GM12878 (cell line): ENCODE data around the gene NKD1. TPM values are rescaled to one million over a fixed set of nuclear protein-coding genes. Genes with fewer than 3 reads are reported as not detected.

Source experiments
- ATAC-seq: fragments of 200-7000 bp; cut with Tn5 transposase; 3 replicates; pipeline ENCODE4 v1.9.1; 2020; ENCODE audit warnings: mild to moderate bottlenecking, moderate library complexity
- BruUV-seq: library from RNA; stranded (reverse); fragments of 400-500 nt; replicated peaks from 2 replicates; lab custom pipeline; 2021; lab: Mats Ljungman, UMichigan
- CTCF ChIA-PET: fragments of 300-600 bp; sonication (Branson Sonifier 250); formaldehyde crosslinking; extraction: SDS; loops from one replicate; lab custom pipeline; 2021; ENCODE audit warnings: inconsistent platforms; lab: Yijun Ruan, JAX
- POLR2A ChIA-PET: fragments of 350-600 bp; formaldehyde crosslinking; extraction: SDS; loops from one replicate; lab custom pipeline; 2021; ENCODE audit warnings: inconsistent platforms; lab: Charles Lee
- RAD21 ChIA-PET: fragments of 300-600 bp; sonication (Branson Sonifier 250); formaldehyde crosslinking; loops from one replicate; lab custom pipeline; 2023; ENCODE audit warnings: antibody characterized with exemption; ENCODE audit not compliant: unreplicated experiment; lab: Charles Lee
- SMC1A ChIA-PET: fragments of 300-600 bp; sonication (Branson Sonifier 250); formaldehyde crosslinking; loops from one replicate; lab custom pipeline; 2023; ENCODE audit not compliant: unreplicated experiment, uncharacterized antibody; lab: Charles Lee
- DNase-seq: peaks from one replicate; pipeline ENCODE4 v3.0.0-alpha.2; 2011; ENCODE audit warnings: low read depth, low spot score
- FAIRE-seq: peaks from 3 replicates; lab custom pipeline; 2011; peaks lifted over from hg19 to GRCh38; lab: Jason Lieb, UNC
- H2AFZ ChIP-seq: 2 replicates; pipeline ENCODE4 v1.6.0; 2011; ENCODE audit warnings: low read depth, low read length, control low read depth; ENCODE audit not compliant: control insufficient read depth
- H3K27ac ChIP-seq: 2 replicates; pipeline ENCODE4 v1.5.1; 2011; ENCODE audit warnings: control low read depth; ENCODE audit not compliant: control insufficient read depth, insufficient read depth
- H3K27me3 ChIP-seq, 2 experiments: replicated peaks in 1 of 2; 2 replicates each; pipeline versions ENCODE4 v1.6.0 to v1.6.1; 2011; ENCODE audit warnings: low read length in 1 of 2; ENCODE audit not compliant: control insufficient read depth in 2 of 2, insufficient read depth in 2 of 2
- H3K36me3 ChIP-seq, 2 experiments: 2 replicates each; pipeline ENCODE4 v1.5.1; 2011; ENCODE audit warnings: low read length in 1 of 2; ENCODE audit not compliant: control insufficient read depth in 2 of 2, insufficient read depth in 2 of 2
- H3K4me1 ChIP-seq: 2 replicates; pipeline ENCODE4 v1.6.1; 2011; ENCODE audit warnings: mild to moderate bottlenecking, low read length, moderate library complexity, mixed read lengths; ENCODE audit not compliant: control insufficient read depth, insufficient read depth
- H3K4me2 ChIP-seq: 2 replicates; pipeline ENCODE4 v1.6.0; 2011; ENCODE audit warnings: control low read depth; ENCODE audit not compliant: control insufficient read depth, insufficient read depth
- H3K4me3 ChIP-seq: fragments of 200-600 bp; sonication (generic); 2 replicates; pipeline ENCODE4 v1.5.1; 2016
- H3K79me2 ChIP-seq: 2 replicates; pipeline ENCODE4 v1.6.0; 2011; ENCODE audit warnings: low read length; ENCODE audit not compliant: control insufficient read depth, insufficient read depth
- H3K9ac ChIP-seq: 2 replicates; pipeline ENCODE4 v1.8.0; 2011; ENCODE audit warnings: low read length, control low read depth, mixed read lengths; ENCODE audit not compliant: control insufficient read depth, insufficient read depth
- H3K9me3 ChIP-seq: replicated peaks from 3 replicates; pipeline ENCODE4 v1.5.1; 2011; ENCODE audit warnings: mild to moderate bottlenecking, low read length; ENCODE audit not compliant: control insufficient read depth, insufficient read depth
- H4K20me1 ChIP-seq: 2 replicates; pipeline ENCODE4 v1.6.0; 2011; ENCODE audit not compliant: control insufficient read depth, insufficient read depth
- CEBPB ChIP-seq, 2 experiments: fragments of 150-350 bp in 1 of 2; IDR thresholded peaks; 2 replicates each; pipeline ENCODE4 v1.6.1; 2012 to 2014; ENCODE audit warnings: low read depth in 2 of 2, low read length in 2 of 2, borderline replicate concordance in 1 of 2, inconsistent platforms in 1 of 2
- CHD2 ChIP-seq: IDR thresholded peaks from 2 replicates; pipeline ENCODE4 v1.6.1; 2011; ENCODE audit warnings: low read depth, low read length, improper control_type of control experiment, borderline replicate concordance
- FOS ChIP-seq: IDR thresholded peaks from 3 replicates; pipeline ENCODE4 v1.6.1; 2011; ENCODE audit warnings: borderline replicate concordance; ENCODE audit not compliant: insufficient read length; ENCODE audit errors: extremely low read depth
- IKZF1 ChIP-seq: fragments of 450-650 bp; conservative IDR thresholded peaks from 2 replicates; pipeline ENCODE4 v1.6.1; 2017; ENCODE audit warnings: antibody characterized with exemption, mild to moderate bottlenecking
- NR2C1 ChIP-seq: fragments of 450-650 bp; IDR thresholded peaks from 2 replicates; pipeline ENCODE4 v1.6.1; 2017; ENCODE audit warnings: antibody characterized with exemption, mild to moderate bottlenecking, moderate library complexity
- PML ChIP-seq: IDR thresholded peaks from 2 replicates; pipeline ENCODE4 v1.6.1; 2012; ENCODE audit warnings: low read length, inconsistent platforms
- RAD51 ChIP-seq: fragments of 450-650 bp; IDR thresholded peaks from 2 replicates; pipeline ENCODE4 v1.6.1; 2016; ENCODE audit warnings: moderate library complexity, mild to moderate bottlenecking, inconsistent platforms
- RELA ChIP-seq: fragments of 450-650 bp; IDR thresholded peaks from 2 replicates; pipeline ENCODE4 v1.8.0; 2014; ENCODE audit warnings: borderline replicate concordance; ENCODE audit not compliant: partially characterized antibody
- RFX5 ChIP-seq: IDR thresholded peaks from 2 replicates; pipeline ENCODE4 v1.6.1; 2011; ENCODE audit warnings: low read depth, low read length, improper control_type of control experiment
- SREBF1 ChIP-seq: IDR thresholded peaks from 2 replicates; pipeline ENCODE4 v1.6.1; 2012; ENCODE audit warnings: mild to moderate bottlenecking, low read length
- SRF ChIP-seq, 2 experiments: IDR thresholded peaks; 2 replicates each; pipeline ENCODE4 v1.6.1; 2011; ENCODE audit warnings: low read depth in 2 of 2, low read length in 2 of 2, mild to moderate bottlenecking in 1 of 2, moderate library complexity in 1 of 2
- WGBS: methylation state at CpG from one replicate; pipeline ENCODE4 v1.1.6; 2016; ENCODE audit warnings: low lambda C conversion rate; ENCODE audit not compliant: insufficient replicate concordance, insufficient coverage; ENCODE audit errors: missing lambda C conversion rate; 5-methylcytosine and 5-hydroxymethylcytosine counted together
- in situ Hi-C: fragments of 300-500 bp; cut with MboI; formaldehyde crosslinking; loops from 9 replicates; pipeline ENCODE4 v1.14.3; 2018; ENCODE audit warnings: mixed read lengths
- intact Hi-C: fragments of 100-400 bp; cut with micrococcal nuclease; formaldehyde crosslinking; loops from one replicate; pipeline ENCODE4 v1.14.2; 2022; ENCODE audit not compliant: unreplicated experiment
- polyA plus RNA-seq, 11 experiments: library from polyadenylated mRNA; depleted of rRNA in 4 of 11; unstranded in 6 of 11; stranded (reverse) in 5 of 11; fragments of >200 nt; fragmentation: Nextera tagmentation in 4 of 11; fragmentation: Illumina TruSeq in 1 of 11; extraction: Ambion mirVana in 4 of 11; extraction: Trizol in 1 of 11; gene quantifications; 1 replicate in 1 of 11; 2 replicates in 10 of 11; pipeline versions ENCODE4 v1.2.1 to v1.2.3, GENCODE V29; 2011 to 2016; ENCODE audit warnings: inconsistent platforms in 2 of 11, missing spikeins in 2 of 11, low read depth in 1 of 11
- total RNA-seq, 4 experiments: library from RNA; depleted of rRNA in 3 of 4; stranded (reverse); fragments of >200 nt in 3 of 4; fragmentation: Illumina TruSeq in 1 of 4; extraction: Trizol in 1 of 4; gene quantifications; 2 replicates each; pipeline versions ENCODE4 v1.2.1 to v1.2.3, GENCODE V29; 2013 to 2021

Gene NKD1
- total and polyA plus RNA-seq, 10 of the 15 experiments (the other 5 are each of a cell fraction or from before 2014, with no cell fraction given) = under 0.01 to 0.49 (median 0.04) TPM; not detected in 2

DNA sequence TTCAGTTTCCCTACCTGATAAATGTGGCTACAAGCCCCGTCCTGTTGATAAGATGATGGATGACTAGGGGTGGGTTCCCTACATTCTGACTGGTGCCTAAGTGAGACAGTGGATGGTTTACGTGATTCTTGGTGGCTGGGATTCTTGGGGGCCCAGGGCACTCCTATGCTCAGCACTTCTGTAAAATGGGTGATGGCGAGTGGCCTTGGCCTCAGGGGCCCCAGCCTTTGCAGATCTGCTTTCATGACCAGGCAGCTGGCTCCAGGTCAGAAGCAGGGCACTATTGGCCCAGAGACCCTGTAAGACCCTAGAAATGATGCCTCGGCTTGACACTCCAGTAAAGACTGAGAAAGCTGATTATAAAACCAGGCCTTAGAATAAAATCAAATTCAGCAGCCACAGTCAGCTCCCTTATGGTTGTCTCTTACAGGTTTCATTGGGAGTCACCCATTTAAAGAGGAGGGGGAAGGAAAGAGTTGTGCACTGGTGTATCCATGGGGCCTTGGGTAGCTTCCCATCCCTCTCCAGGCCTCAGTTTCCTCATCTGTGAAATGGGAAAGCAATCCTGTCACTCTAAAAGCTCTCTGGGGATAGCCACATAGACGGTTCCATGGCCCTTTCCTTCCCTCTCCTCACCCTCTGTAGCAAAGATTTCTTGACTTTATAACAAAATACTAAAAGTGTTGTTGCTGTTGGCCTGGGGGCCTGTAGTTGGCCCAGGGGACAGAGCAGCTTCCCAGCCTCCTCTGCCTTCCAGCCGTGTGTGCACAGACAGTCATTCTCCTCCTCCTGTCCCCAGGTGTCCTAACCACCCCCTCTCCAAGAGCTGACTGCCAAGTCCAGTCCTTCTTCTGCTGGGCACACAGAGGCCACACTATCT, 131.7 kb downstream of the NKD1 start:
- Histone ChIP-seq H3K79me2 (peaks cover 43% of the 10 kb centered on the region), H3K36me3 (peaks cover 1 to 17% of the 10 kb centered on the region in 2 experiments; a peak in 3 of 4 replicates), H3K4me1 (peaks cover 38% of the 10 kb centered on the region), H3K4me3 (peak overlapping the region; percentile 72), H3K4me2 (peak overlapping the region; percentile 88), H3K9me3 (no peaks in the 10 kb centered on the region; the same call in 1 of the 3 replicates), H3K9ac (peak overlapping the region; percentile 78), H3K27me3 (no peaks in the 10 kb centered on the region), H2AFZ (no peak overlapping the region)
- POLR2A ChIA-PET = interaction anchor here (0.9 to 8.0 kb wide), 8 partner anchors 8 to 67 kb away, joined by 3 to 116 read pairs (median 24); partner anchors contain the start of gene CYLD
- in situ Hi-C loops (no loop called here), intact Hi-C loops (loop anchor here (5.0 kb wide), 1 partner anchor 408 kb away; no protein-coding TSS in a partner anchor)
- DNase-seq = no peak
- SMC1A ChIA-PET = interaction anchor here (1.5 to 24.8 kb wide), 6 partner anchors 8 to 70 kb away, joined by 3 to 600 read pairs (median 70); partner anchors contain the start of genes CYLD and NOD2
- no peak for FAIRE-seq
- RAD21 ChIA-PET = interaction anchor here (0.8 to 29.0 kb wide), 7 partner anchors 12 to 126 kb away, joined by 3 to 578 read pairs (median 7); partner anchors contain the start of gene CYLD
- WGBS = 47% methylated on average over 6 of the region's 6 CpGs
- CTCF ChIA-PET = interaction anchor here (0.7 to 20.9 kb wide), 11 partner anchors 13 to 558 kb away, joined by 3 to 636 read pairs (median 3); partner anchors contain the start of gene CYLD
- no peak for ATAC-seq
- no TSS peak for BruUV-seq
- TF ChIP-seq RELA (no peak), IKZF1 (no peak), SREBF1 (no peak), RFX5 (no peak), PML (no peak), NR2C1 (no peak), CHD2 (no peak), CEBPB (IDR thresholded peaks at IDR 0.05; ENCODE audit: borderline replicate concordance in 1 of 2, low read depth in 2 of 2, low read length in 2 of 2) (no peak), RAD51 (no peak), SRF (IDR thresholded peaks at IDR 0.05; ENCODE audit: low read depth in 2 of 2, low read length in 2 of 2) (no peak), FOS (no peak)
- TF ChIP-seq, all 136 proteins: peak for 0
- Histone ChIP-seq H4K20me1 (no peaks in the 10 kb centered on the region), H3K27ac (peak overlapping the region; percentile 84)
